Tibial nerve (tissue), 4 donors: ENCODE data around the gene FOXO4. TPM values are rescaled to one million over a fixed set of nuclear protein-coding genes. Genes with fewer than 3 reads are reported as not detected.

Experiments
- DNase-seq, 2 donors: peaks; one replicate each; pipeline ENCODE4 v3.0.0-alpha.2; 2019; ENCODE audit warnings: low spot score in 2 of 2
- H3K27ac ChIP-seq, 4 donors: fragments of 200-600 bp; sonication (generic) in 3 of 4; one replicate each; pipeline ENCODE4 v1.5.1; 2017 to 2019; ENCODE audit warnings: mild to moderate bottlenecking in 1 of 4
- H3K27me3 ChIP-seq, 2 donors: fragments of 200-600 bp; sonication (generic) in 1 of 2; one replicate each; pipeline versions ENCODE4 v1.5.1 to v1.6.0; 2017 to 2019
- H3K36me3 ChIP-seq, 3 donors: fragments of 200-600 bp; sonication (generic); one replicate each; pipeline ENCODE4 v1.5.1; 2018 to 2019
- H3K4me1 ChIP-seq, 4 donors: fragments of 200-600 bp; sonication (generic) in 3 of 4; one replicate each; pipeline ENCODE4 v1.5.1; 2017 to 2019
- H3K4me3 ChIP-seq, 4 donors: fragments of 200-600 bp; sonication (generic) in 3 of 4; one replicate each; pipeline ENCODE4 v1.5.1; 2017 to 2019; ENCODE audit warnings: mild to moderate bottlenecking in 1 of 4, moderate library complexity in 1 of 4
- H3K9me3 ChIP-seq, 4 donors: fragments of 200-600 bp; sonication (generic) in 3 of 4; one replicate each; pipeline ENCODE4 v1.5.1; 2017 to 2019
- CTCF ChIP-seq, 5 experiments: fragments of 200-600 bp in 3 of 5; fragments of 450-650 bp in 2 of 5; sonication (generic) in 3 of 5; IDR thresholded peaks; one replicate each; pipeline ENCODE4 v1.5.1; 2016 to 2019; ENCODE audit warnings: antibody characterized with exemption in 5 of 5, mild to moderate bottlenecking in 3 of 5, moderate library complexity in 2 of 5
- EP300 ChIP-seq, 2 donors: sonication (generic); formaldehyde crosslinking; IDR thresholded peaks; one replicate each; pipeline ENCODE4 v1.6.1; 2017; ENCODE audit warnings: antibody characterized with exemption in 2 of 2, mild to moderate bottlenecking in 1 of 2
- POLR2A ChIP-seq, 2 donors: fragments of 450-650 bp; IDR thresholded peaks; one replicate each; pipeline ENCODE4 v1.6.1; 2017; ENCODE audit warnings: antibody characterized with exemption in 2 of 2, mild to moderate bottlenecking in 2 of 2, moderate library complexity in 2 of 2
- WGBS, 2 donors: methylation state at CpG; one replicate each; pipeline ENCODE4 v1.1.5; 2018; 5-methylcytosine and 5-hydroxymethylcytosine counted together
- total RNA-seq, 4 donors: library from RNA; depleted of rRNA; stranded (reverse); fragments of >200 nt; gene quantifications; one replicate each; pipeline ENCODE4 v1.1.0, GENCODE V29; 2016

The FOXO4 gene
- total RNA-seq, 4 donors from 2014 or later: 18.9 to 35.4 (median 30.5) TPM

GRCh38 chrX:71070531-71070930 is 25.1 kb upstream of the FOXO4 start:
- 70 to 82% methylated on average over 5 of the region's 5 CpGs for WGBS, 2 donors
- TF ChIP-seq EP300 (IDR thresholded peaks at IDR 0.05): no peak
- no peak for TF ChIP-seq POLR2A (IDR thresholded peaks at IDR 0.05)
- no peak for TF ChIP-seq CTCF (IDR thresholded peaks at IDR 0.05)
- H3K4me1 ChIP-seq: peaks cover 0 to 9% (median 0%) of the 10 kb centered on the region in 4 donors

GRCh38 chrX:71081330-71082123 is 14.1 kb upstream of the FOXO4 start:
- WGBS, 2 donors: 0 to 40% methylated on average over 1 to 3 of the region's 3 CpGs
- no peaks in the 10 kb centered on the region for H3K27me3 ChIP-seq
- H3K4me1 ChIP-seq: no peaks in the 10 kb centered on the region
- H3K9me3 ChIP-seq: no peaks in the 10 kb centered on the region
- H3K27ac ChIP-seq: no peak overlapping the region
- H3K4me3 ChIP-seq: no peak overlapping the region
- TF ChIP-seq POLR2A (IDR thresholded peaks at IDR 0.05) (no peak), EP300 (IDR thresholded peaks at IDR 0.05) (no peak), CTCF (IDR thresholded peaks at IDR 0.05) (no peak)
- no peaks in the 10 kb centered on the region for H3K36me3 ChIP-seq
- DNase-seq: no peak

More at GRCh38 chrX:71070531-71070930, 25.1 kb upstream of the FOXO4 start:
- Histone ChIP-seq H3K9me3 (no peaks in the 10 kb centered on the region), H3K36me3 (no peaks in the 10 kb centered on the region), H3K27ac (no peak overlapping the region), H3K27me3 (peaks cover 0 to 4% of the 10 kb centered on the region in 2 donors), H3K4me3 (no peak overlapping the region)
- no peak for DNase-seq

- WGBS, 2 donors: 77 to 78% methylated on average over 5 of the region's 5 CpGs
- Histone ChIP-seq H3K9me3 (no peaks in the 10 kb centered on the region), H3K36me3 (no peaks in the 10 kb centered on the region), H3K4me1 (no peaks in the 10 kb centered on the region), H3K4me3 (no peak overlapping the region), H3K27me3 (no peaks in the 10 kb centered on the region), H3K27ac (no peak overlapping the region)
- TF ChIP-seq EP300 (IDR thresholded peaks at IDR 0.05) (no peak), POLR2A (IDR thresholded peaks at IDR 0.05) (no peak), CTCF (IDR thresholded peaks at IDR 0.05) (no peak)
- no peak for DNase-seq
These were observed 13.5 kb upstream of the FOXO4 start for GRCh38 chrX:71082124-71082647.

- WGBS, 2 donors: 79 to 86% methylated on average over 2 to 4 of the region's 4 CpGs
- no peak for DNase-seq
- TF ChIP-seq POLR2A (IDR thresholded peaks at IDR 0.05): no peak
- TF ChIP-seq CTCF (IDR thresholded peaks at IDR 0.05): no peak
- TF ChIP-seq EP300 (IDR thresholded peaks at IDR 0.05): no peak
- no peaks in the 10 kb centered on the region for H3K36me3 ChIP-seq
- H3K4me3 ChIP-seq: no peak overlapping the region
- H3K27ac ChIP-seq: no peak overlapping the region
- H3K27me3 ChIP-seq: no peaks in the 10 kb centered on the region
- no peaks in the 10 kb centered on the region for H3K4me1 ChIP-seq
- no peaks in the 10 kb centered on the region for H3K9me3 ChIP-seq
These were observed 12.8 kb upstream of the FOXO4 start for GRCh38 chrX:71082822-71083221.

- no peak for DNase-seq
- H3K27me3 ChIP-seq: no peaks in the 10 kb centered on the region
- H3K9me3 ChIP-seq: no peaks in the 10 kb centered on the region
- WGBS, 2 donors: 33 to 48% methylated on average over 4 of the region's 4 CpGs
- H3K36me3 ChIP-seq: no peaks in the 10 kb centered on the region
- no peak overlapping the region for H3K4me3 ChIP-seq
- no peak overlapping the region for H3K27ac ChIP-seq
- TF ChIP-seq POLR2A (IDR thresholded peaks at IDR 0.05) (no peak), CTCF (IDR thresholded peaks at IDR 0.05) (no peak), EP300 (IDR thresholded peaks at IDR 0.05) (no peak)
- H3K4me1 ChIP-seq: no peaks in the 10 kb centered on the region
These were observed 9.8 kb upstream of the FOXO4 start for GRCh38 chrX:71085900-71086299.
